ENCODE measurements around the gene TCF4.

Gene TCF4

GRCh38 chr18:55387139-55387984, 200.6 kb downstream of the TCF4 start:
- TF ChIP-seq CTCF (IDR thresholded peaks at IDR 0.05; ENCODE audit: poor library complexity, severe bottlenecking), result no peak
- H3K4me1 ChIP-seq (ENCODE audit: insufficient read depth, poor library complexity, severe bottlenecking), result no peaks in the 10 kb centered on the region
- no peaks in the 10 kb centered on the region for H3K36me3 ChIP-seq (ENCODE audit: low read depth)
- no peaks in the 10 kb centered on the region for H3K9me3 ChIP-seq (ENCODE audit: severe bottlenecking)
- no peaks in the 10 kb centered on the region for H3K27me3 ChIP-seq (ENCODE audit: insufficient read depth, poor library complexity, severe bottlenecking)
- DNase-seq (ENCODE audit: low spot score) (no peak), ATAC-seq (ENCODE audit: low read depth) (no peak)
- H3K4me3 ChIP-seq (ENCODE audit: severe bottlenecking), result no peak overlapping the region
- H3K27ac ChIP-seq (ENCODE audit: poor library complexity, severe bottlenecking), result no peak overlapping the region

GRCh38 chr18:55386545-55386944, 201.4 kb downstream of the TCF4 start:
- no peaks in the 10 kb centered on the region for H3K36me3 ChIP-seq (ENCODE audit: low read depth)
- no peak overlapping the region for H3K4me3 ChIP-seq (ENCODE audit: severe bottlenecking)
- DNase-seq (ENCODE audit: low spot score) (no peak), ATAC-seq (ENCODE audit: low read depth) (no peak)
- no peaks in the 10 kb centered on the region for H3K4me1 ChIP-seq (ENCODE audit: insufficient read depth, poor library complexity, severe bottlenecking)
- H3K9me3 ChIP-seq (ENCODE audit: severe bottlenecking), result no peaks in the 10 kb centered on the region
- H3K27me3 ChIP-seq (ENCODE audit: insufficient read depth, poor library complexity, severe bottlenecking), result no peaks in the 10 kb centered on the region
- no peak for TF ChIP-seq CTCF (IDR thresholded peaks at IDR 0.05; ENCODE audit: poor library complexity, severe bottlenecking)
- H3K27ac ChIP-seq (ENCODE audit: poor library complexity, severe bottlenecking), result no peak overlapping the region

- TF ChIP-seq CTCF (IDR thresholded peaks at IDR 0.05; ENCODE audit: poor library complexity, severe bottlenecking), result no peak
- Histone ChIP-seq H3K27me3 (ENCODE audit: insufficient read depth, poor library complexity, severe bottlenecking) (no peaks in the 10 kb centered on the region), H3K4me3 (ENCODE audit: severe bottlenecking) (no peak overlapping the region), H3K27ac (ENCODE audit: poor library complexity, severe bottlenecking) (no peak overlapping the region), H3K4me1 (ENCODE audit: insufficient read depth, poor library complexity, severe bottlenecking) (no peaks in the 10 kb centered on the region), H3K36me3 (ENCODE audit: low read depth) (no peaks in the 10 kb centered on the region), H3K9me3 (ENCODE audit: severe bottlenecking) (no peaks in the 10 kb centered on the region)
- ATAC-seq (ENCODE audit: low read depth) (no peak), DNase-seq (ENCODE audit: low spot score) (no peak)
Observed at GRCh38 chr18:55385770-55386169, 202.2 kb downstream of the TCF4 start.

- Histone ChIP-seq H3K27ac (ENCODE audit: poor library complexity, severe bottlenecking) (no peak overlapping the region), H3K36me3 (ENCODE audit: low read depth) (no peaks in the 10 kb centered on the region), H3K27me3 (ENCODE audit: insufficient read depth, poor library complexity, severe bottlenecking) (no peaks in the 10 kb centered on the region), H3K4me1 (ENCODE audit: insufficient read depth, poor library complexity, severe bottlenecking) (no peaks in the 10 kb centered on the region), H3K9me3 (ENCODE audit: severe bottlenecking) (no peaks in the 10 kb centered on the region), H3K4me3 (ENCODE audit: severe bottlenecking) (no peak overlapping the region)
- TF ChIP-seq CTCF (IDR thresholded peaks at IDR 0.05; ENCODE audit: poor library complexity, severe bottlenecking), result peak; percentile 41
- ATAC-seq (ENCODE audit: low read depth) (no peak), DNase-seq (ENCODE audit: low spot score) (no peak)
Observed at GRCh38 chr18:55384551-55385275, 203.3 kb downstream of the TCF4 start.
